GM10248 (cell line): ENCODE results near the gene GPN2.

Experiments used
- CTCF ChIA-PET: fragments of 300-600 bp; sonication (Branson Sonifier 250); formaldehyde crosslinking; extraction: SDS; loops from one replicate; lab custom pipeline; 2021; ENCODE audit warnings: antibody characterized with exemption; lab: Yijun Ruan, JAX
- POLR2A ChIA-PET: fragments of 350-650 bp; sonication (Branson Sonifier 250); formaldehyde crosslinking; extraction: SDS; loops from one replicate; lab custom pipeline; 2020; ENCODE audit warnings: antibody characterized with exemption; lab: Yijun Ruan, JAX
- DNase-seq: peaks from one replicate; pipeline ENCODE4 v3.0.0; 2012; ENCODE audit errors: extremely low spot score
- CTCF ChIP-seq: IDR thresholded peaks from 2 replicates; pipeline ENCODE4 v1.5.1; 2012; ENCODE audit warnings: mild to moderate bottlenecking, low read depth; ENCODE audit errors: extremely low read depth, missing control alignments, control extremely low read depth

Gene GPN2

DNA sequence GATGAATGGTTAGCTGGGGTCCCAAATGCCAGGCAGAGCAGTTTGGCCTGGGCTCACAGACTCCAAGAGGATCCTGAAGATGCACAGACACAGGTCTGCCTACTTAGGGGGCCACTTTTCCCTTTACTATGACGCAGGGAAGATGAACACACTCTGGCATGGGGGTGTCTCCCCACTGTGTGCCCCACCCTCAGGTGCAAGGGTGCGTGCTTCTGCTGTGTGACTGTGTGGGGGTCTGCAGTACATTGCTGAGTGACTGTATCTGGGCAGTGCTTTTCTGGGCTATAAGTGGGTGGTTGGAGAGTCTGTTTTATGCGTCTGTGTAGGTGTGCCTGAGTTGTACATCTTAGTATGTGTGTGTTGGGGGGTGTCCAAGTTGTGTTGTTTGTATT lies 19.9 kb upstream of the GPN2 start:
- ChIA-PET POLR2A (no interaction called here), CTCF (no interaction called here)
- TF ChIP-seq CTCF, result no peak
- no peak for DNase-seq

GRCh38 chr1:26907071-26907917 lies 17.2 kb upstream of the GPN2 start:
- POLR2A ChIA-PET, result no interaction called here
- no peak for DNase-seq

GRCh38 chr1:26900815-26901511 lies 10.9 kb upstream of the GPN2 start:
- no peak for TF ChIP-seq CTCF
- ChIA-PET POLR2A (interaction anchor here (0.6 to 2.6 kb wide), 6 partner anchors 11 to 291 kb away, joined by 3 to 9 read pairs (median 6); partner anchors contain the start of genes GPN2 and NUDC), CTCF (interaction anchor here (2.3 to 4.2 kb wide), 3 partner anchors 13 to 299 kb away, joined by 5 to 33 read pairs (median 8); partner anchors contain the start of gene GPN2)
- no peak for DNase-seq

More at GRCh38 chr1:26907071-26907917, 17.2 kb upstream of the GPN2 start:
- CTCF ChIA-PET, result interaction anchor here (2.0 kb wide), 2 partner anchors 11 to 14 kb away, joined by 6 read pairs; partner anchors contain the start of gene NUDC
- no peak for TF ChIP-seq CTCF

- peak; percentile 92 for DNase-seq
- TF ChIP-seq CTCF, result no peak
- ChIA-PET CTCF (interaction anchor here (1.5 to 4.2 kb wide), 5 partner anchors 11 to 298 kb away, joined by 3 to 33 read pairs (median 5); partner anchors contain the start of gene GPN2), POLR2A (interaction anchor here (0.5 to 2.6 kb wide), 6 partner anchors 10 to 290 kb away, joined by 3 to 9 read pairs (median 4); partner anchors contain the start of genes GPN2 and NUDC)
Observed at GRCh38 chr1:26900001-26900814, 10.1 kb upstream of the GPN2 start, which contains the start of gene GPATCH3. TSS of gene GPATCH3 (minus strand) at chr1:26900467. CDS start at chr1:26900442, 25 bp downstream.

- DNase-seq, result no peak
- ChIA-PET CTCF (interaction anchor here (1.1 to 4.2 kb wide), 3 partner anchors 9 to 306 kb away, joined by 3 to 33 read pairs (median 5); partner anchors contain the start of gene GPN2), POLR2A (interaction anchor here (0.6 kb wide), 2 partner anchors 16 to 131 kb away, joined by 3 read pairs; no protein-coding TSS in a partner anchor)
- no peak for TF ChIP-seq CTCF
Observed at GRCh38 chr1:26897351-26897750, 7.3 kb upstream of the GPN2 start.
